HG03025 (cell line): Measurements from ENCODE around the gene ADD1.
A peak's percentile ranks its signal among the peaks of the same experiment; 100 is the strongest.
"Not testable (repeated sequence)": the region's sequence is repeated elsewhere in the genome, so short reads cannot be mapped to it uniquely, and the experiment has no call there.

ENCODE experiments used
- ATAC-seq: cut with Tn5 transposase; IDR thresholded peaks from one replicate; pipeline ENCODE4 v1.9.1; 2021; ENCODE audit warnings: mild to moderate bottlenecking, moderate library complexity; ENCODE audit not compliant: unreplicated experiment, low FRiP score

ADD1 gene

GRCh38 chr4:2954358-2955185, 110.9 kb downstream of the ADD1 start:
- no peak for ATAC-seq

DNA sequence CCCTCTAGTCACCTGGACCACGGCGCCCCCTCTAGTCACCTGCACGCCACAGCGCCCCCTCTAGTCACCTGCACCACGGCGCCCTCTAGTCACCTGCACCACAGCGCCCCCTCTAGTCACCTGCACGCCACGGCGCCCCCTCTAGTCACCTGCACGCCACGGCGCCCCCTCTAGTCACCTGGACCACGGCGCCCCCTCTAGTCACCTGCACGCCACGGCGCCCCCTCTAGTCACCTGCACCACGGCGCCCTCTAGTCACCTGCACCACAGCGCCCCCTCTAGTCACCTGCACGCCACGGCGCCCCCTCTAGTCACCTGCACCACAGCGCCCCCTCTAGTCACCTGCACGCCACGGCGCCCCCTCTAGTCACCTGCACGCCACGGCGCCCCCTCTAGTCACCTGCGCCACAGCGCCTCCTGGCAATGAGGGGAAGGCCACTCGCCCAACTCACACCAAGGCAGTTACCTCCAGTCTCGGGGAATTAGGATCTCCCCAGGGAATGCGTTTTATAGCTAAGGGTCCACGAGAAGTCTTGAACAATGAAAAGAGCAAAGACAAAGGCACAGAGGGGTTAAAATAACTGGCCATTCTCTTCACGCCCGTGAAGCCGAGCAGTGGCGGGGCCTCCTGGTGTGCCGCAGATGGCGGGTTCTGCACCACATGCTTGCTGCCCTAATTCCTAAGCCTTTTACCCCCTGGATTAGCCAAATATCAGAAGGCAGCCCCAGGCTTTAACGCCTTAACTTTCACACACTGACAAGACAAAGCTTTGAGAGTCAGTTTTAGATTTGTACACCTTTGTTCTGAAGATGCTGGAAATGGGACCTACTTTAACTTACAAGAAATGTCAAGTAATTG, 111.8 kb downstream of the ADD1 start:
- not testable (repeated sequence) for ATAC-seq

DNA sequence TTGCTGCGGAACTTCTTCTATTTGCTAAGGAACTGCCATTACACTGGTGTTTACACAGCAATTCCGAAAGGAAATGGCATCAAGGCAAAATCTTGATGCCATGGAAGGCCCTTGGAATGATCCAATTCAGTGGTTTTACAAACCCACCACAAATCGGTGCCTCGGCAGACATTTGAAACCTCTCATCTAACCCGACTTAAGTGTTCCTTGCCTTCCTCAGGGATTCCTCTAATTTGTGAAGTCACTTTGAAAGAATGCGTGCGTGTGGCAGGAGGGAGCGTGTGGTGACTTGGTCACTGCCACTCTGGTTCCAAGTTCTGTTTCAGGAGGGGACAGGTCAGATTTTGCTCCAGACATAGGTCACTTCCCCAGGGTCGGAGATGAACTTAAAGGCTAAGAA, 114.8 kb downstream of the ADD1 start:
- ATAC-seq = no peak

GRCh38 chr4:2960450-2960849, 116.8 kb downstream of the ADD1 start:
- not testable (repeated sequence) for ATAC-seq

DNA sequence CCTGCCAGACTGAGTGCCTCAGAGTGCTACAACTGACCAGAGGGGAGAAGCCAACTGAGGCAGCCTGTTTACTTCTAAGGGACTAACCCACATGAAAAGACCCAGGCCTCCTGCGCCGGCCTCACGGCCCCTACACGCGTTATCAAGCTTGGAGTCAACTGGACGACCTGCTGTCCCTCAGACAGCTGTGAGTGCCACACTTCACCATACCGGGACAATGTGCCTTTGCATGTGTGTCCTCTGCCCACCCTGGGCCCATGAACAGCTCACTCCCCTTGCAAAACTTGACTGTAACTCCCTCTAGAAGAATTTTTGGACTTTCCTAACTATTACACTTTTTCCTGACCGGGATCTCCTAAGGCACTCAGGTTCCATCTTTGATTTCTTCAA, 117.8 kb downstream of the ADD1 start:
- ATAC-seq = no peak

DNA sequence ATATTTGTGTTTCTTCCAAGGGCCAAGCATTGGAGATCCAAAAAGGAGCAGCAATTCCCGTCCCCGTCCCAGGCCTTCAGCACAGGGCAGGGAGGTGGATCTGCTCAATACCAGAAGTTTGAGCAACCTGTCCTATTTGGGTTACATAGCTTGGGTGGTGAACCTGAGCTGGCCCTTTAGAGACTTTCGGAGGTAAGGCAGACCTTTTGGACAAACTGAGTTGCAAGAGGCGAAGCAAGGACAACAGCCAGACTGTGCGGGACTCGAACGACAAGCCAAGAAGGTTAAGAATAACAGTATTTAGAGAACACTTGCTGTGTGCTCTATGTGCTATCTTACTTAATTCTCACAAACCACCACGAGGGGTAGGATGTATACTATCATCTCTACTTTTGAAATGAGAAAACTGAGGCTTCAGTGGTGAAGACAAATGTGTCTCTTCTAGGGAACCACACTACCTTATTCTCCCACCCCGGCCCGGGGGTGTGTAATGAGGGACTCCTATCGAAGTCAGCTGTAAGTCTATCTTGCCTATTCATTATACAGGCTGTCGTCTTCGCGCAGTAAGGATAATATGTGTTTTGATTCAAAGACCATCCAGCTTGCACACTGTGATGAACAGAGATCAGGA, 118.3 kb downstream of the ADD1 start:
- no peak for ATAC-seq

- peak; percentile 26 for ATAC-seq
These were observed 119.0 kb downstream of the ADD1 start for GRCh38 chr4:2962614-2963174.

DNA sequence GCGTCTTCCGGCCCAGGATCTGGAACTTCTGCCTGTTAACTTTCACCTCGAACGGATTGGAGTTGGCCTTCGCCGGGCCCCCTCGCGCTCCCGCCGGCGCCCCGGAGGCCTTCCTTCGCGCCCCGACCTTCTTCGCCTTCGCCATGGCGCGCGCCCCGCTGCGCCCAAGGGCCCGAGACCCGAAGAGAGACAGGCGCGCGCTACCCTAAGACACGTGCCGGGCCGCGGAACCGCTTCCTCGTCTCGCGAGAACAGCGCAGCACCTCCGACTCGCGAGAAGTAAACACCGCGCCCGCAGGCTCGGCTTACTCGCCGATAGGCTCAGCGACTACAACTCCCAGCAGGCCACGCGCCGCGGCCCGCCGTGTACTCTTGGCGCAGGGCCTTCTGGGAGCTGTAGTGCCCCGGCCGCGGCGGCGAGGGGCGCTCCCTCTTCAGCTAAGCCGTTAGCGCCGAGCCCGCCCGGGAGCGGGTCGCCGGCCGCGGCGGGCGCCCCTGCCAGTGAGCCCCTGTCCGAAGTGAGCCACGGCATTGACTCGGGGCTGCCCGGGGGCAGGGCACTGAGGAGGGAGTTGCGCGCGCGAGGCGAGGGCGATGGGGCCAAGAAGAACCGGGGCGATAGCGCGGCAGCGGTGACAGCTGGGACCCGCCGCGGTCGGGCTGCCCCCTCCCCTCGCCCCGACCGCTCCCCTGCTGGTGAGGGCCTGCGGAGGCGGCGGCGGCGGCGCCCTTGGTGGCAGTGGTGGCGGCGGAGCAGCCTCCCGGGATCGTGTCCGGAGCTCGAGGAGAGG, 119.7 kb downstream of the ADD1 start, which contains the start of the genes GRK4 and NOP14:
GRK4 (plus strand) TSS at position 397 of the 791 bp plus-strand sequence. CDS start 500 bp downstream, outside the sequence.
NOP14 (minus strand) TSS at position 232 of the 791 bp plus-strand sequence; CDS start at position 145, 87 bp downstream.
- peak; percentile 81 for ATAC-seq

- ATAC-seq = peak; percentile 29
These were observed 120.4 kb downstream of the ADD1 start for GRCh38 chr4:2963966-2964471.

DNA sequence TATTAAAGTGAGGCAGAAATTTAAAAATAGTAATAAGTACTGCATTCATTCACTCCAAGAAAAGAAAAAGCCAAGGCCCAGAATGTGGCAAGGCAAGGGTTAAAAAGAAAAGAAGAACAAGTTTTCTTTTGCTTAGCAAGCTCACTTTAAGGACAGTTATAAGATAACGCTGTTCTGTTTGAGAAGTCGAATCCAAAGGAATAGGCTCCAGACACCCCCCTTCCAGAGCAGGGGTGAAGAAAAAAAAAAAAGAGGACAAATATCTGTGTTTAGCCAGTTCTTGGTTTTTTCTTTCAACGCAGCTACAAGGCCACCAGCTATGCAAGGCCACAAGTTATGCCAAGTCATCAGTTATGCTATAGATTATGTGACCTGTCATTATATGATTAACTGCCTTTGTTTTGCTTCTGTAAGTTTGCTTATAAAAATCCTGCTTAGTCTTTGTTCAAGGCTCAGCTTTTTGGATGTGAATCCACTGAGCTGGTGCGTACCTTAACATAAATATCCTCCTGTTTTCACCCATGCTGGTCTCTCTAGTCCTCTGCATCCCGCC, 121.1 kb downstream of the ADD1 start:
- no peak for ATAC-seq

DNA sequence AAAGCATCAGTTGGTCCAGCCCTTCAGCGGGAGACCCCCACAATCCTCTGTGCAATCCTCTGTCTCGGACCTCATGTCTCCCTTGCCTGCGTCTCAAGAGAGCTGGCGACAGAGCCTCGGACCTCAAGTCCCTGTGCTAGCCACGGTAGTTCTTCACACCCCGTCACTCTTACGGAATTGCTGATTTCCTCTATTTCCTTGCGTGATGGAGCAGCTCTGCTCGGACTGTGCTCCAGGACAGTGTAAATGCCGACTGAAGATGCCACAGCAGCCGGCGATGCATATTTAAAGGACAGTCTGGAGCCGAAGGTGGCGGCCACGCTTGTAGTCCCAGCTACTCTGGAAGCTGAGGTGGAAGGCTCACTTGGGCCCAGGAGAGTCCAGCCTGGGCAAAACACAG, 121.6 kb downstream of the ADD1 start:
- no peak for ATAC-seq

- no peak for ATAC-seq
These were observed 124.7 kb downstream of the ADD1 start for GRCh38 chr4:2968381-2968780.

DNA sequence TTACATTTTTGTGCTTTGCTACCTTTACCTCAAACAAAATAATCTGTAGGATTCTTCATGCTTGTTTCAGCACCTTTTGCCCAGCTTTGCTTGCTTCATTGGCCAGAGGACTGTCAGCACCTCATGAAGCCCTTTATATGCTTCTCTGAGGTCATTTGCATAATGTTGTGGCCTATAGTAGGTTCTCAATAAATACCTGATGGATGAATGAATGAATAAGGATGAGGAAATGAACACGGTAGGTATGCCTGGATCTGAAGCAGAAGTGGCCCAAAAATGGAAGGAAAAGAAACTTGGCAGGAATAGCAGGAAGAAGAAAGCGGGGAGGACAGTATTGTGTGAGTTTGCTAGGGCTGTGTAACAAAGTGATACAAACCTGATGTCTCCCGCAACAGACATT, 127.6 kb downstream of the ADD1 start:
- ATAC-seq = no peak

DNA sequence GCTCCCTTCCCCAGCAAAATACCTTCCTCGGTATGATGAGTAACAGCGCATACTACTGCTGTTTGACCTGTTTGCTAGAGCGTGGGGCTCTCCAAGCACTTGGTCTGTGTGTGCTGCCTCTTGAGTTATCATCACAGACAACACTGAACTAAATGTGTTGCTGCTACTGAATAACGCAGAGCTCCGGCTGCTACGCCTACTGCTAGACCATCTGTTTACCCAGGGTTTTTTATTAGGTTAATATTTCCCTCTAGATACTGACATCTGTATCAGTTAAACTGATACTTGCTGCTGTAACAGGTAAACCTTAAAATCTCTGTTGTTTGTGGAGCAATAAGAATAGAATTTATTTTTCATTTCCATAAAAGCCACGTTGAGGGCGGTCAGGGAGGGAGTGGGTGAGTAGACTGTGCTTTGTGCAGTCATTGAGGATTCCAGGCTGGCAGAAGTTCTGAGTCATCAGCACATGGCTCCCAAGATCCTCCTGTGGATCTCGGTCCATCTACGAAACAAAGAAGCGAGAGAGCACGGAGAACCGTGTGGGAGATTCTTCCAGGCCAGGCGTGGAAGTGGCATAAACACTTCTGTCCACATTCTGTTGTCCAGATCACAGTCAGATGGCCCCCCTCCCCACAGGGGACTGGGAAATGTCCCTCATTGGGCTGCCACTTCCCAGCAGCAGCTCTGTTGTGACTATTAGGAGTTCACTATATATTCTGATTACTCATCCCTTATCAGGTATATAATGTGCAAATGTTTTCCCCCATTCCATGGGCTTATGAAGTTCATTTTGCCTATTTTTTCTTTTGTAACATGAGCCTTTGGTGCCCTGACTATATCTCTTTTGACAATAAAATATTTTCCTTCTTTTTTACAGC, 133.8 kb downstream of the ADD1 start:
- ATAC-seq = no peak
